GM18526 (cell line): ENCODE data around the gene RGSL1.

Experiments used
- POLR2A ChIP-seq: IDR thresholded peaks from 3 replicates; pipeline ENCODE4 v1.6.1; 2011; ENCODE audit not compliant: insufficient read length; ENCODE audit errors: extremely low read depth

Gene RGSL1

GRCh38 chr1:182431278-182431677 is 18.7 kb upstream of the RGSL1 start:
- TF ChIP-seq POLR2A, result no peak

GRCh38 chr1:182433580-182433979 is 16.4 kb upstream of the RGSL1 start:
- TF ChIP-seq POLR2A, result no peak

- TF ChIP-seq POLR2A, result no peak
Measured at GRCh38 chr1:182438326-182438725, 11.6 kb upstream of the RGSL1 start.

- no peak for TF ChIP-seq POLR2A
Measured at GRCh38 chr1:182441719-182442118, 8.2 kb upstream of the RGSL1 start.

- no peak for TF ChIP-seq POLR2A
Measured at GRCh38 chr1:182442333-182442732, 7.6 kb upstream of the RGSL1 start.

GRCh38 chr1:182444497-182444896 is 5.4 kb upstream of the RGSL1 start:
- TF ChIP-seq POLR2A, result no peak

- no peak for TF ChIP-seq POLR2A
Measured at GRCh38 chr1:182446033-182446669, 3.8 kb upstream of the RGSL1 start.

GRCh38 chr1:182447660-182448059 is 2.3 kb upstream of the RGSL1 start:
- TF ChIP-seq POLR2A, result no peak

GRCh38 chr1:182453631-182454030 is 3.7 kb downstream of the RGSL1 start:
- no peak for TF ChIP-seq POLR2A

GRCh38 chr1:182457844-182458243 is 7.9 kb downstream of the RGSL1 start:
- no peak for TF ChIP-seq POLR2A

GRCh38 chr1:182459949-182460348 is 10.0 kb downstream of the RGSL1 start:
- TF ChIP-seq POLR2A, result no peak

GRCh38 chr1:182460550-182460951 is 10.6 kb downstream of the RGSL1 start:
- no peak for TF ChIP-seq POLR2A

- TF ChIP-seq POLR2A, result no peak
Measured at GRCh38 chr1:182473556-182473955, 23.6 kb downstream of the RGSL1 start.

GRCh38 chr1:182476625-182477024 is 26.7 kb downstream of the RGSL1 start:
- no peak for TF ChIP-seq POLR2A

GRCh38 chr1:182478238-182478637 is 28.3 kb downstream of the RGSL1 start:
- TF ChIP-seq POLR2A, result no peak

- no peak for TF ChIP-seq POLR2A
Measured at GRCh38 chr1:182484067-182484466, 34.1 kb downstream of the RGSL1 start.

GRCh38 chr1:182484531-182485257 is 34.7 kb downstream of the RGSL1 start:
- TF ChIP-seq POLR2A, result no peak
